Measurements from ENCODE around the gene MYEOV. TPM values are rescaled to one million over a fixed set of nuclear protein-coding genes. Genes with fewer than 3 reads are reported as not detected.
A peak's percentile ranks its signal among the peaks of the same experiment; 100 is the strongest.

Gene MYEOV
- total RNA-seq, 1 experiment from 2014 or later, result 182 TPM

DNA sequence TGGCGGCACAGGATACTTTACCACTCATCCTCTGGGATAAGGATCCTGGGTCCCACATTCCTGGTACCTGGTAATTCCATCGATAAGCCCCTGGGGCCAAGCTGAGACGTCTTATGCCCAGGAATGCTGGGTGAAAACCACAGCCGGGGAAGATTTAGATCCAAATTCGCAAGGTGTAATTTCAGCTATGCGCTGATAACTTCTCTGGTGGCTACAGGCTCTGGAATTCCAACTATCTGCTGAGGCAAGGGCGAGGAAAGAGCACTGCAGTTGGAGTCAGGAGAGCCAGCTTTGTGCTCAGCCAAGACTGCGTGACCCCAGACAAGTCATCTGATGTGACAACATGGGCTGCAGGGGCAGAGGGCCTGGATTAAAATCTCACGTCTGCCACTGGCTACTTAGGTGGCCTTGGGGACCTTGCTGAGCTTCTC is 9.9 kb upstream of the MYEOV start:
- Histone ChIP-seq H3K79me2 (ENCODE audit: low read depth) (peaks cover 20% of the 10 kb centered on the region), H3F3A (ENCODE audit: insufficient read depth, low read depth) (peaks cover 73% of the 10 kb centered on the region), H3K4me3 (no peak overlapping the region), H3K27me3 (ENCODE audit: insufficient read depth, low read depth) (no peaks in the 10 kb centered on the region), H4K20me1 (ENCODE audit: insufficient read depth) (no peaks in the 10 kb centered on the region), H2AFZ (no peak overlapping the region), H3K36me3 (ENCODE audit: low read depth) (no peaks in the 10 kb centered on the region; the same call in 1 of the 2 replicates), H3K4me2 (no peak overlapping the region), H3K27ac (peak overlapping the region; percentile 99), H3K4me1 (replicated peaks; ENCODE audit: insufficient read depth) (peaks cover 87% of the 10 kb centered on the region), H3K9me2 (ENCODE audit: insufficient read depth) (no peaks in the 10 kb centered on the region), H3K9me3 (ENCODE audit: insufficient read depth, low read depth) (no peaks in the 10 kb centered on the region; the same call in 1 of the 2 replicates)
- POLR2A ChIA-PET (ENCODE audit: unreplicated experiment), result interaction anchor here (0.6 to 0.7 kb wide), 2 partner anchors 10 to 13 kb away, joined by 6 to 14 read pairs; partner anchors contain the start of gene MYEOV
- intact Hi-C loops (cut with micrococcal nuclease; ENCODE audit: unreplicated experiment), result no loop called here
- peak; percentile 67 to 76 for DNase-seq
- TF ChIP-seq EZH2 (IDR thresholded peaks at IDR 0.05; ENCODE audit: low read depth) (no peak), CTCF (conservative IDR thresholded peaks at IDR 0.05) (no peak)
- BruUV-seq (replicated peaks), result no TSS peak
- CTCF ChIA-PET, result interaction anchor here (0.7 kb wide), 1 partner anchor 16 kb away, joined by 3 read pairs; no protein-coding TSS in a partner anchor

GRCh38 chr11:69285091-69285490 is 8.9 kb upstream of the MYEOV start:
- ChIA-PET POLR2A (ENCODE audit: unreplicated experiment) (no interaction called here), CTCF (no interaction called here)
- Histone ChIP-seq H3K27ac (peak overlapping the region; percentile 99; the same call in 1 of the 2 replicates), H3K27me3 (ENCODE audit: insufficient read depth, low read depth) (no peaks in the 10 kb centered on the region), H3K36me3 (ENCODE audit: low read depth) (no peaks in the 10 kb centered on the region; the same call in 1 of the 2 replicates), H3K79me2 (ENCODE audit: low read depth) (peaks cover 25% of the 10 kb centered on the region), H3K9me3 (ENCODE audit: insufficient read depth, low read depth) (no peaks in the 10 kb centered on the region; the same call in 1 of the 2 replicates), H2AFZ (no peak overlapping the region), H3K4me2 (no peak overlapping the region), H4K20me1 (ENCODE audit: insufficient read depth) (no peaks in the 10 kb centered on the region), H3K9me2 (ENCODE audit: insufficient read depth) (no peaks in the 10 kb centered on the region), H3K4me1 (replicated peaks; ENCODE audit: insufficient read depth) (peaks cover 88% of the 10 kb centered on the region), H3F3A (ENCODE audit: insufficient read depth, low read depth) (peaks cover 77% of the 10 kb centered on the region), H3K4me3 (no peak overlapping the region)
- intact Hi-C loops (cut with micrococcal nuclease; ENCODE audit: unreplicated experiment), result no loop called here
- no TSS peak for BruUV-seq (replicated peaks)
- DNase-seq, result no peak
- TF ChIP-seq CTCF (conservative IDR thresholded peaks at IDR 0.05) (no peak), EZH2 (IDR thresholded peaks at IDR 0.05; ENCODE audit: low read depth) (no peak)

DNA sequence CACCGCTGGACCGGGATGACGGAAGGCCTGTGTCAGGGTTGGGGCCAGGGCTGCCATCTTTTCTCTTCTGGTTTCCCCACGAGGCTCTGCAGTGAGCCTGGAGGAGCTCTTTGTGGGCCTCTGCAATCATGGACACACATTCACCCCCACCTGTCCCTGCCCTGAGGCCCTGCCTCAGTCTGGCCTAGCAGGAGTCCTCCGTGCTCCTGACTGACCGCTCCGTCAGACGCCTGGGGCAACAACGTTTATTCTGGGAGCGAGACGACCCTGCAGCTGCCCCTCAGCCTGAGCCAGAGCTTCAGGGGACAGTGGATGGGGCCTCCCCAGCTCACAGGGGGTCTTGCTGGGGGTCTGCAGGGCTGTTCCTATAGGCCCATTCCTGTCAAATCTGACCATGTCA is 8.2 kb upstream of the MYEOV start:
- Histone ChIP-seq H3K36me3 (ENCODE audit: low read depth) (no peaks in the 10 kb centered on the region; the same call in 1 of the 2 replicates), H3K27ac (no peak overlapping the region), H2AFZ (no peak overlapping the region), H3K4me3 (no peak overlapping the region), H3K9me2 (ENCODE audit: insufficient read depth) (no peaks in the 10 kb centered on the region), H4K20me1 (ENCODE audit: insufficient read depth) (no peaks in the 10 kb centered on the region), H3K79me2 (ENCODE audit: low read depth) (peaks cover 32% of the 10 kb centered on the region), H3K9me3 (ENCODE audit: insufficient read depth, low read depth) (no peaks in the 10 kb centered on the region; the same call in 1 of the 2 replicates), H3F3A (ENCODE audit: insufficient read depth, low read depth) (peaks cover 77% of the 10 kb centered on the region), H3K27me3 (ENCODE audit: insufficient read depth, low read depth) (no peaks in the 10 kb centered on the region), H3K4me2 (no peak overlapping the region), H3K4me1 (replicated peaks; ENCODE audit: insufficient read depth) (peaks cover 88% of the 10 kb centered on the region)
- no TSS peak for BruUV-seq (replicated peaks)
- CTCF ChIA-PET, result no interaction called here
- TF ChIP-seq CTCF (conservative IDR thresholded peaks at IDR 0.05) (no peak), EZH2 (IDR thresholded peaks at IDR 0.05; ENCODE audit: low read depth) (no peak)
- no peak for DNase-seq
- POLR2A ChIA-PET (ENCODE audit: unreplicated experiment), result no interaction called here
- intact Hi-C loops (cut with micrococcal nuclease; ENCODE audit: unreplicated experiment), result no loop called here
